Nephron progenitor cell (in vitro differentiated cells): ENCODE data around the gene MCAT.
"Not testable (repeated sequence)": the region's sequence is repeated elsewhere in the genome, so short reads cannot be mapped to it uniquely, and the experiment has no call there.

Experiments used
- DNase-seq: peaks from one replicate; pipeline ENCODE4 v3.0.0; 2021
- H3K27ac Mint-ChIP-seq: 2 replicates; pipeline ENCODE4 v1.8.0; 2021; ENCODE audit warnings: mild to moderate bottlenecking, moderate library complexity, mixed read lengths
- H3K27me3 Mint-ChIP-seq: 2 replicates; pipeline ENCODE4 v1.8.0; 2021; ENCODE audit warnings: mild to moderate bottlenecking, low read depth, mixed read lengths; ENCODE audit not compliant: poor library complexity
- H3K36me3 Mint-ChIP-seq: 2 replicates; pipeline ENCODE4 v1.8.0; 2021; ENCODE audit warnings: low read depth, mixed read lengths
- H3K4me1 Mint-ChIP-seq: 2 replicates; pipeline ENCODE4 v1.8.0; 2021; ENCODE audit warnings: mixed read lengths
- H3K4me3 Mint-ChIP-seq: 2 replicates; pipeline ENCODE4 v1.8.0; 2021; ENCODE audit warnings: mild to moderate bottlenecking, moderate library complexity, mixed read lengths
- H3K9me3 Mint-ChIP-seq: 2 replicates; pipeline ENCODE4 v1.8.0; 2021; ENCODE audit warnings: mild to moderate bottlenecking, moderate library complexity, mixed read lengths
- CTCF ChIP-seq: fragments of 200-600 bp; sonication (generic); IDR thresholded peaks from 2 replicates; pipeline ENCODE4 v1.5.0; 2021; ENCODE audit warnings: antibody characterized with exemption

The MCAT gene

GRCh38 chr22:43147821-43148220, 4.6 kb upstream of the MCAT start:
- Mint-ChIP-seq H3K27me3 (peaks cover 55% of the 10 kb centered on the region), H3K9me3 (no peaks in the 10 kb centered on the region), H3K4me3 (no peak overlapping the region), H3K4me1 (peaks cover 14% of the 10 kb centered on the region), H3K36me3 (no peaks in the 10 kb centered on the region), H3K27ac (no peak overlapping the region)
- TF ChIP-seq CTCF = no peak
- DNase-seq = no peak

GRCh38 chr22:43146332-43146731, 3.1 kb upstream of the MCAT start:
- H3K27ac Mint-ChIP-seq, H3K4me3 Mint-ChIP-seq, H3K9me3 Mint-ChIP-seq, H3K36me3 Mint-ChIP-seq, DNase-seq: not testable (repeated sequence)
- Mint-ChIP-seq H3K4me1 (peaks cover 17% of the 10 kb centered on the region), H3K27me3 (peaks cover 44% of the 10 kb centered on the region)

GRCh38 chr22:43145371-43145770, 2.2 kb upstream of the MCAT start:
- Mint-ChIP-seq H3K27me3 (peaks cover 34% of the 10 kb centered on the region), H3K4me1 (peaks cover 12% of the 10 kb centered on the region)
- not testable (repeated sequence) for H3K27ac Mint-ChIP-seq, H3K36me3 Mint-ChIP-seq, H3K9me3 Mint-ChIP-seq, DNase-seq, H3K4me3 Mint-ChIP-seq

- no peak for TF ChIP-seq CTCF
- Mint-ChIP-seq H3K4me3 (peak overlapping the region; percentile 62), H3K27me3 (peaks cover 31% of the 10 kb centered on the region), H3K27ac (peak overlapping the region; percentile 48), H3K36me3 (peaks cover 13% of the 10 kb centered on the region), H3K4me1 (peaks cover 12% of the 10 kb centered on the region), H3K9me3 (no peaks in the 10 kb centered on the region)
- no peak for DNase-seq
These were observed 1.8 kb upstream of the MCAT start for GRCh38 chr22:43144949-43145348.

- peaks cover 1% of the 10 kb centered on the region for H3K4me1 Mint-ChIP-seq
- no peak overlapping the region for H3K27ac Mint-ChIP-seq
- H3K27me3 Mint-ChIP-seq = peaks cover 2% of the 10 kb centered on the region
- H3K36me3 Mint-ChIP-seq = peaks cover 70% of the 10 kb centered on the region
- no peak overlapping the region for H3K4me3 Mint-ChIP-seq
- no peak for TF ChIP-seq CTCF
- DNase-seq = no peak
- H3K9me3 Mint-ChIP-seq = no peaks in the 10 kb centered on the region
These were observed 6.4 kb downstream of the MCAT start for GRCh38 chr22:43136801-43137200.

GRCh38 chr22:43136255-43136654, 6.9 kb downstream of the MCAT start:
- peak; percentile 67 for DNase-seq
- no peak overlapping the region for H3K27ac Mint-ChIP-seq
- peak; percentile 61 for TF ChIP-seq CTCF
- no peaks in the 10 kb centered on the region for H3K9me3 Mint-ChIP-seq
- peaks cover 2% of the 10 kb centered on the region for H3K27me3 Mint-ChIP-seq
- no peak overlapping the region for H3K4me3 Mint-ChIP-seq
- H3K4me1 Mint-ChIP-seq = no peaks in the 10 kb centered on the region
- H3K36me3 Mint-ChIP-seq = peaks cover 70% of the 10 kb centered on the region

GRCh38 chr22:43135565-43135964, 7.6 kb downstream of the MCAT start:
- no peak for TF ChIP-seq CTCF
- Mint-ChIP-seq H3K27ac (no peak overlapping the region), H3K4me1 (no peaks in the 10 kb centered on the region), H3K27me3 (peaks cover 2% of the 10 kb centered on the region), H3K36me3 (peaks cover 64% of the 10 kb centered on the region), H3K4me3 (no peak overlapping the region), H3K9me3 (no peaks in the 10 kb centered on the region)
- DNase-seq = no peak
